Mesendoderm (in vitro differentiated cells): ENCODE data around the gene MAP3K9.
"Not testable (repeated sequence)": the region's sequence is repeated elsewhere in the genome, so short reads cannot be mapped to it uniquely, and the experiment has no call there.

Experiments
- DNase-seq: peaks from one replicate; pipeline ENCODE4 v3.0.0; 2013
- H2AK5ac ChIP-seq: 2 replicates; pipeline ENCODE4 v1.6.1; 2013; ENCODE audit warnings: low read length, inconsistent platforms
- H2BK120ac ChIP-seq: 2 replicates; pipeline ENCODE4 v1.6.1; 2013; ENCODE audit warnings: low read depth, mild to moderate bottlenecking, low read length, moderate library complexity, mixed read lengths
- H2BK15ac ChIP-seq: replicated peaks from 2 replicates; pipeline ENCODE4 v1.6.1; 2013; ENCODE audit warnings: low read depth, mild to moderate bottlenecking, moderate library complexity
- H2BK5ac ChIP-seq: 2 replicates; pipeline ENCODE4 v1.6.1; 2013; ENCODE audit warnings: low read length, inconsistent platforms
- H3K18ac ChIP-seq: 2 replicates; pipeline ENCODE4 v1.6.1; 2013; ENCODE audit warnings: mild to moderate bottlenecking, low read length, mixed read lengths
- H3K23ac ChIP-seq: one replicate; pipeline ENCODE4 v1.6.1; 2013; ENCODE audit warnings: low read length
- H3K27ac ChIP-seq: 2 replicates; pipeline ENCODE4 v1.5.1; 2013; ENCODE audit warnings: low read depth, mild to moderate bottlenecking, inconsistent platforms, low read length, moderate library complexity
- H3K27me3 ChIP-seq: 2 replicates; pipeline ENCODE4 v1.6.1; 2013; ENCODE audit warnings: low read length, control low read depth, mild to moderate bottlenecking, inconsistent platforms; ENCODE audit not compliant: insufficient read depth, poor library complexity
- H3K36me3 ChIP-seq: 2 replicates; pipeline ENCODE4 v1.6.1; 2013; ENCODE audit warnings: low read length, inconsistent platforms; ENCODE audit not compliant: control insufficient read depth, insufficient read depth
- H3K4ac ChIP-seq: one replicate; pipeline ENCODE4 v1.6.1; 2013; ENCODE audit warnings: low read depth, mild to moderate bottlenecking, low read length, moderate library complexity
- H3K4me1 ChIP-seq: 2 replicates; pipeline ENCODE4 v1.6.1; 2013; ENCODE audit warnings: low read depth, low read length, inconsistent platforms; ENCODE audit not compliant: control insufficient read depth
- H3K4me2 ChIP-seq: 2 replicates; pipeline ENCODE4 v1.6.1; 2013; ENCODE audit warnings: low read length
- H3K4me3 ChIP-seq: 2 replicates; pipeline ENCODE4 v1.5.1; 2013; ENCODE audit warnings: mild to moderate bottlenecking, low read length
- H3K56ac ChIP-seq: one replicate; pipeline ENCODE4 v1.6.1; 2013; ENCODE audit warnings: low read length
- H3K79me1 ChIP-seq: 2 replicates; pipeline ENCODE4 v1.6.1; 2013; ENCODE audit warnings: low read length, inconsistent platforms
- H3K79me2 ChIP-seq: 2 replicates; pipeline ENCODE4 v1.6.1; 2013; ENCODE audit warnings: mild to moderate bottlenecking, low read length; ENCODE audit not compliant: control insufficient read depth, insufficient read depth
- H3K9ac ChIP-seq: 2 replicates; pipeline ENCODE4 v1.6.1; 2013; ENCODE audit warnings: low read length, inconsistent platforms
- H4K5ac ChIP-seq: one replicate; pipeline ENCODE4 v1.6.1; 2013; ENCODE audit warnings: low read length
- H4K8ac ChIP-seq: one replicate; pipeline ENCODE4 v1.6.1; 2013; ENCODE audit warnings: low read depth, mild to moderate bottlenecking, control low read depth, low read length, moderate library complexity
- WGBS: extraction: QIAGEN DNeasy Blood & Tissue Kit; methylation state at CpG from one replicate; pipeline ENCODE4 v1.1.7; 2013; ENCODE audit warnings: low lambda C conversion rate, missing lambda C conversion rate; ENCODE audit not compliant: insufficient coverage; ENCODE audit errors: extremely low coverage; 5-methylcytosine and 5-hydroxymethylcytosine counted together

The MAP3K9 gene

GRCh38 chr14:70853658-70854057 lies 44.3 kb upstream of the MAP3K9 start:
- H3K4me3 ChIP-seq, H2AK5ac ChIP-seq, H3K36me3 ChIP-seq, H4K5ac ChIP-seq, H3K4me1 ChIP-seq, H3K18ac ChIP-seq, H2BK120ac ChIP-seq, H3K56ac ChIP-seq, H3K79me2 ChIP-seq, H3K9ac ChIP-seq, H3K27me3 ChIP-seq, H3K79me1 ChIP-seq, H2BK5ac ChIP-seq, H4K8ac ChIP-seq, H2BK15ac ChIP-seq, H3K4ac ChIP-seq, H3K27ac ChIP-seq, H3K23ac ChIP-seq, H3K4me2 ChIP-seq, DNase-seq: not testable (repeated sequence)
- no CpG with 5 or more reads among the region's 3 CpGs for WGBS

GRCh38 chr14:70847406-70848090 lies 38.2 kb upstream of the MAP3K9 start:
- Histone ChIP-seq H2AK5ac (no peak overlapping the region), H4K8ac (no peak overlapping the region), H2BK120ac (no peak overlapping the region), H3K27ac (no peak overlapping the region), H2BK15ac (no peak overlapping the region), H2BK5ac (no peak overlapping the region), H3K4me1 (no peaks in the 10 kb centered on the region), H3K4ac (no peak overlapping the region), H3K36me3 (no peaks in the 10 kb centered on the region), H3K23ac (no peak overlapping the region), H3K4me3 (no peak overlapping the region), H3K18ac (no peak overlapping the region), H3K4me2 (no peak overlapping the region), H3K9ac (no peak overlapping the region), H3K79me2 (no peaks in the 10 kb centered on the region), H3K79me1 (no peaks in the 10 kb centered on the region), H4K5ac (no peak overlapping the region), H3K56ac (no peak overlapping the region), H3K27me3 (no peaks in the 10 kb centered on the region)
- DNase-seq, result no peak
- WGBS, result no CpG with 5 or more reads among the region's 3 CpGs

GRCh38 chr14:70845601-70846000 lies 36.3 kb upstream of the MAP3K9 start:
- H3K4ac ChIP-seq, result no peak overlapping the region
- no peak overlapping the region for H3K18ac ChIP-seq
- H2BK5ac ChIP-seq, result no peak overlapping the region
- H2AK5ac ChIP-seq, result no peak overlapping the region
- H3K4me3 ChIP-seq, result no peak overlapping the region
- no peak overlapping the region for H4K8ac ChIP-seq
- H3K36me3 ChIP-seq, result no peaks in the 10 kb centered on the region
- H3K27me3 ChIP-seq, result no peaks in the 10 kb centered on the region
- no peak overlapping the region for H3K27ac ChIP-seq
- DNase-seq, result no peak
- H3K79me2 ChIP-seq, result no peaks in the 10 kb centered on the region
- no peak overlapping the region for H2BK120ac ChIP-seq
- no peak overlapping the region for H3K23ac ChIP-seq
- no peaks in the 10 kb centered on the region for H3K79me1 ChIP-seq
- H3K4me2 ChIP-seq, result no peak overlapping the region
- no peak overlapping the region for H2BK15ac ChIP-seq
- H3K4me1 ChIP-seq, result no peaks in the 10 kb centered on the region
- no peak overlapping the region for H3K9ac ChIP-seq
- H4K5ac ChIP-seq, result no peak overlapping the region
- WGBS, result no CpG with 5 or more reads among the region's 2 CpGs
- H3K56ac ChIP-seq, result no peak overlapping the region

DNA sequence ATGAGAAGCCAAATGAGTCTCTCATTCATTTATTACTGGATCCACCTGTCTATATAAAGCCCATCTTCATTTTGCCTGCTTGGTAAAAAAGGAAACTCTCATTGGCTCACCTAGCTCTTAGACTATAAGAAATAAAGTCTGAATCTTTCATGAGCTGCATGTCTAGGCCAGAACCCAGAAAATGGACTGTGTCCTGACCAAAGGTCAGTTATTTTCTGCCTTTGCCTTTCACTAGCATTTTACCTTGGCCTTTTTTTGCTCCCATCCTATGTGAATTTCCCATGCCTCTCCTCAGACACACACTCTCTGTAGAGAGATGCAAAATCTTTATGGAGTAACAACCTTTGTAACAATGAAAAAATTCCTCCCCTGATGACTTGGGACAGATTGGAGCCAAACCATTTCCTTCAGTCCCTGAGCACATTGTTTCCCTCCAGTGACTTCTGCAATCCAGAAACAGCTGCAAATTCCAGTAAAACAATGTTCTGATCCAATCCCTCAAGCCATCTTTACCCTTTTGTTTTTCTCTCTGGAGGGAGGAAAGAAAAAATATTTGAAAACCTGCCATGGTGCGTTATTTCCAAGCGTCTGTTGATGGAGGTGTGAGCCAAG lies 33.6 kb upstream of the MAP3K9 start:
- WGBS, result no CpG with 5 or more reads among the region's 2 CpGs

DNA sequence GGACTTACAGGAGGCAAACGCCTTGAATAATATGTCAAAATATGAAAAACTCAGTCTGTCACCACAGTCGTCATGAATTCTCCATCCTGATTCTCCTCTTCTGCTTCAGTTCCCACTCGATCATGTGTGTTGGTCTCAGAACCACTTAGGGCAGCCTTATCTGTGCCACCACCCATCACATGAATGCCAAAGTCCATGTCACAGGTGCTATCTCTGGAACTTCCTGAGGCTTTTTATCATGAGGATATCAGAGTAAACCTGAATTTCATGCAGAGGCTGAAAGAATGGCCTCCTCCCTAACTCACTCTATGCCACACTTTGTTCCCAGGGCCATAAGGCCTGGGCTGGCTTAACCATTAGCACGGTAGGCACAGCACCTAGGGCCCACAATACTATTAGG lies 28.8 kb upstream of the MAP3K9 start:
- Histone ChIP-seq H2BK5ac (no peak overlapping the region), H3K23ac (no peak overlapping the region), H3K18ac (no peak overlapping the region), H3K9ac (no peak overlapping the region), H2BK15ac (no peak overlapping the region), H3K27me3 (no peaks in the 10 kb centered on the region), H3K56ac (no peak overlapping the region), H2AK5ac (no peak overlapping the region), H3K4ac (no peak overlapping the region), H3K79me1 (no peaks in the 10 kb centered on the region), H4K8ac (no peak overlapping the region), H3K27ac (no peak overlapping the region), H3K4me3 (no peak overlapping the region), H3K36me3 (no peaks in the 10 kb centered on the region), H2BK120ac (no peak overlapping the region), H3K79me2 (no peaks in the 10 kb centered on the region), H3K4me1 (no peaks in the 10 kb centered on the region), H3K4me2 (no peak overlapping the region), H4K5ac (no peak overlapping the region)
- DNase-seq, result no peak
- no CpG with 5 or more reads among the region's 4 CpGs for WGBS

More for the DNA sequence above, 33.6 kb upstream of the MAP3K9 start:
- Histone ChIP-seq H3K4me1 (no peaks in the 10 kb centered on the region), H3K9ac (no peak overlapping the region), H2BK120ac (no peak overlapping the region), H2BK15ac (no peak overlapping the region), H3K4ac (no peak overlapping the region), H2BK5ac (no peak overlapping the region), H3K23ac (no peak overlapping the region), H4K8ac (no peak overlapping the region), H3K18ac (no peak overlapping the region), H3K79me1 (no peaks in the 10 kb centered on the region), H3K56ac (no peak overlapping the region), H2AK5ac (no peak overlapping the region), H3K79me2 (no peaks in the 10 kb centered on the region), H3K27me3 (no peaks in the 10 kb centered on the region), H4K5ac (no peak overlapping the region), H3K36me3 (no peaks in the 10 kb centered on the region), H3K4me3 (no peak overlapping the region), H3K4me2 (no peak overlapping the region), H3K27ac (no peak overlapping the region)
- DNase-seq, result peak; percentile 32

DNA sequence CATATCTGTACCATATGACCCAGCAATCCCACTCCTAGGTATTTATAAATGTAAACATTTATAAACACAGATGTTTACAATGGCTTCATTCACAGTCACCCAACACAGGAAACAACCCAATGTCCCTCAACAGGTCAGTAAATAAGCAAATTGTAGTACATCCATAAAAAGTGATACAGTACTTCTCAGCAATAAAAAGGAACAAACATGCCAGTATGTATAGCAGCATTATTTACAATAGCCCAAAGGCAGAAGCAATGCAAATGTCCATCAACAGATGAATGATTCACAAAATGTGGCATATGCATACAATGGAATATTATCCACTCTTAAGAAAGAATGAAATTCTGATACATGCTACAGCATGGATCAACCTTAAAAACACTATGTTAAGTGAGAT lies 27.6 kb upstream of the MAP3K9 start:
- H2BK5ac ChIP-seq, result no peak overlapping the region
- H3K79me1 ChIP-seq, result no peaks in the 10 kb centered on the region
- no peak overlapping the region for H4K5ac ChIP-seq
- H3K4me3 ChIP-seq, result no peak overlapping the region
- H3K56ac ChIP-seq, result no peak overlapping the region
- no peaks in the 10 kb centered on the region for H3K36me3 ChIP-seq
- no peak overlapping the region for H2AK5ac ChIP-seq
- no peak overlapping the region for H4K8ac ChIP-seq
- H3K9ac ChIP-seq, result no peak overlapping the region
- H3K79me2 ChIP-seq, result no peaks in the 10 kb centered on the region
- no peak overlapping the region for H2BK120ac ChIP-seq
- no peak overlapping the region for H2BK15ac ChIP-seq
- no peaks in the 10 kb centered on the region for H3K27me3 ChIP-seq
- no peak overlapping the region for H3K4me2 ChIP-seq
- H3K23ac ChIP-seq, result no peak overlapping the region
- H3K4ac ChIP-seq, result no peak overlapping the region
- H3K27ac ChIP-seq, result no peak overlapping the region
- no peak for DNase-seq
- H3K4me1 ChIP-seq, result no peaks in the 10 kb centered on the region
- no peak overlapping the region for H3K18ac ChIP-seq
